Liver (tissue), 9 donors: ENCODE results near the gene EP400. TPM values are rescaled to one million over a fixed set of nuclear protein-coding genes. Genes with fewer than 3 reads are reported as not detected.
A peak's percentile ranks its signal among the peaks of the same experiment; 100 is the strongest.

Experiments
- DNase-seq: peaks from one replicate; pipeline ENCODE4 v3.0.0-alpha.2; 2017; ENCODE audit warnings: low spot score
- H3K27ac ChIP-seq, 2 donors: one replicate each; pipeline ENCODE4 v1.7.0; 2013; ENCODE audit warnings: inconsistent platforms in 2 of 2, low read length in 2 of 2, control low read depth in 1 of 2, low read depth in 1 of 2, mild to moderate bottlenecking in 1 of 2
- H3K27me3 ChIP-seq, 4 donors: one replicate each; pipeline versions ENCODE4 v1.6.1 to v1.7.0; 2013; ENCODE audit warnings: low read length in 3 of 4, inconsistent platforms in 1 of 4, mild to moderate bottlenecking in 1 of 4, moderate library complexity in 1 of 4; ENCODE audit not compliant: control insufficient read depth in 4 of 4, insufficient read depth in 4 of 4
- H3K36me3 ChIP-seq, 4 donors: one replicate each; pipeline versions ENCODE4 v1.6.1 to v1.7.0; 2013; ENCODE audit warnings: low read length in 3 of 4, mild to moderate bottlenecking in 3 of 4, low read depth in 1 of 4, moderate library complexity in 1 of 4; ENCODE audit not compliant: control insufficient read depth in 4 of 4, insufficient read depth in 3 of 4
- H3K4me1 ChIP-seq, 4 donors: one replicate each; pipeline versions ENCODE4 v1.6.1 to v1.7.0; 2013; ENCODE audit warnings: low read length in 3 of 4, mild to moderate bottlenecking in 3 of 4, moderate library complexity in 1 of 4; ENCODE audit not compliant: control insufficient read depth in 4 of 4, insufficient read depth in 4 of 4
- H3K4me3 ChIP-seq, 3 donors: one replicate each; pipeline versions ENCODE4 v1.6.1 to v1.7.0; 2013; ENCODE audit warnings: low read length in 3 of 3, control low read depth in 1 of 3, low read depth in 1 of 3, mild to moderate bottlenecking in 1 of 3
- H3K9ac ChIP-seq, 2 donors: one replicate each; pipeline ENCODE4 v1.7.0; 2013; ENCODE audit warnings: low read length in 2 of 2, mild to moderate bottlenecking in 2 of 2, moderate library complexity in 2 of 2, control low read depth in 1 of 2, low read depth in 1 of 2
- H3K9me3 ChIP-seq, 4 donors: one replicate each; pipeline versions ENCODE4 v1.6.1 to v1.7.0; 2013; ENCODE audit warnings: low read length in 3 of 4; ENCODE audit not compliant: control insufficient read depth in 4 of 4
- CTCF ChIP-seq: fragments of 150-350 bp; IDR thresholded peaks from 2 replicates; pipeline ENCODE4 v1.5.1; 2017; ENCODE audit warnings: improper control_type of control experiment, low read depth, low read length; ENCODE audit not compliant: missing input control
- EGR1 ChIP-seq, 2 donors: IDR thresholded peaks; 2 replicates each; pipeline ENCODE4 v1.6.1; 2016 to 2018; ENCODE audit warnings: antibody characterized with exemption in 2 of 2, low read depth in 2 of 2
- FOXA1 ChIP-seq: IDR thresholded peaks from 2 replicates; pipeline ENCODE4 v1.6.1; 2016; ENCODE audit warnings: antibody characterized with exemption
- FOXA2 ChIP-seq: IDR thresholded peaks from 2 replicates; pipeline ENCODE4 v1.6.1; 2016; ENCODE audit warnings: antibody characterized with exemption
- GABPA ChIP-seq, 2 donors: IDR thresholded peaks in 1 of 2; conservative IDR thresholded peaks in 1 of 2; 2 replicates each; pipeline ENCODE4 v1.6.1; 2016; ENCODE audit warnings: antibody characterized with exemption in 2 of 2, mild to moderate bottlenecking in 1 of 2, moderate library complexity in 1 of 2
- HNF4A ChIP-seq, 2 donors: conservative IDR thresholded peaks; 2 replicates each; pipeline ENCODE4 v1.6.1; 2016; ENCODE audit warnings: antibody characterized with exemption in 2 of 2, mild to moderate bottlenecking in 2 of 2
- HNF4G ChIP-seq: IDR thresholded peaks from 2 replicates; pipeline ENCODE4 v1.6.1; 2016; ENCODE audit warnings: antibody characterized with exemption
- JUND ChIP-seq, 2 donors: IDR thresholded peaks; 2 replicates each; pipeline ENCODE4 v1.6.1; 2016; ENCODE audit warnings: antibody characterized with exemption in 2 of 2
- NR2F2 ChIP-seq: IDR thresholded peaks from 2 replicates; pipeline ENCODE4 v1.6.1; 2016; ENCODE audit warnings: antibody characterized with exemption
- RAD21 ChIP-seq, 2 donors: IDR thresholded peaks; 2 replicates each; pipeline ENCODE4 v1.6.1; 2016; ENCODE audit warnings: antibody characterized with exemption in 2 of 2, mild to moderate bottlenecking in 2 of 2
- RXRA ChIP-seq, 2 donors: IDR thresholded peaks; 2 replicates each; pipeline ENCODE4 v1.6.1; 2017 to 2018; ENCODE audit warnings: antibody characterized with exemption in 2 of 2, mild to moderate bottlenecking in 1 of 2
- SP1 ChIP-seq: IDR thresholded peaks from 2 replicates; pipeline ENCODE4 v1.6.1; 2018; ENCODE audit warnings: antibody characterized with exemption, mild to moderate bottlenecking
- TAF1 ChIP-seq: conservative IDR thresholded peaks from 2 replicates; pipeline ENCODE4 v1.6.1; 2016; ENCODE audit warnings: antibody characterized with exemption, mild to moderate bottlenecking
- YY1 ChIP-seq: IDR thresholded peaks from 2 replicates; pipeline ENCODE4 v1.6.1; 2016; ENCODE audit warnings: antibody characterized with exemption, mild to moderate bottlenecking
- ZBTB33 ChIP-seq: IDR thresholded peaks from 2 replicates; pipeline ENCODE4 v1.6.1; 2016; ENCODE audit warnings: antibody characterized with exemption
- WGBS: extraction: QIAGEN DNeasy Blood & Tissue Kit; methylation state at CpG from one replicate; pipeline ENCODE4 v1.1.7; 2013; 5-methylcytosine and 5-hydroxymethylcytosine counted together
- polyA plus RNA-seq, 2 donors: library from polyadenylated mRNA; stranded (reverse) in 1 of 2; unstranded in 1 of 2; fragments of 200-250 nt in 1 of 2; fragments of >200 nt in 1 of 2; fragmentation: Nextera tagmentation in 1 of 2; extraction: Ambion mirVana in 1 of 2; gene quantifications; one replicate each; pipeline versions ENCODE4 v1.2.1 to v1.2.3, GENCODE V29; 2013 to 2015
- total RNA-seq, 2 donors: library from RNA; depleted of rRNA; stranded (reverse); fragments of >200 nt; gene quantifications; one replicate each; pipeline ENCODE4 v1.2.3, GENCODE V29; 2014
- TF ChIP-seq, protein P1 (sequence below): IDR thresholded peaks from 2 replicates; pipeline ENCODE4 v1.6.1; 2016; ENCODE audit warnings: antibody characterized with exemption
- TF ChIP-seq, protein P2 (sequence below): IDR thresholded peaks from 2 replicates; pipeline ENCODE4 v1.6.1; 2016; ENCODE audit warnings: antibody characterized with exemption, mild to moderate bottlenecking
- TF ChIP-seq, protein P3 (sequence below): IDR thresholded peaks from 2 replicates; pipeline ENCODE4 v1.6.1; 2016; ENCODE audit warnings: antibody characterized with exemption
- donor health status: healthy.
- donor health status: healthy.
- donor health status: healthy.
- donor health status: healthy.
- donor health status: healthy.

Gene EP400
- total and polyA plus RNA-seq, 4 donors = 4.7 to 12.4 (median 7.1) TPM

DNA sequence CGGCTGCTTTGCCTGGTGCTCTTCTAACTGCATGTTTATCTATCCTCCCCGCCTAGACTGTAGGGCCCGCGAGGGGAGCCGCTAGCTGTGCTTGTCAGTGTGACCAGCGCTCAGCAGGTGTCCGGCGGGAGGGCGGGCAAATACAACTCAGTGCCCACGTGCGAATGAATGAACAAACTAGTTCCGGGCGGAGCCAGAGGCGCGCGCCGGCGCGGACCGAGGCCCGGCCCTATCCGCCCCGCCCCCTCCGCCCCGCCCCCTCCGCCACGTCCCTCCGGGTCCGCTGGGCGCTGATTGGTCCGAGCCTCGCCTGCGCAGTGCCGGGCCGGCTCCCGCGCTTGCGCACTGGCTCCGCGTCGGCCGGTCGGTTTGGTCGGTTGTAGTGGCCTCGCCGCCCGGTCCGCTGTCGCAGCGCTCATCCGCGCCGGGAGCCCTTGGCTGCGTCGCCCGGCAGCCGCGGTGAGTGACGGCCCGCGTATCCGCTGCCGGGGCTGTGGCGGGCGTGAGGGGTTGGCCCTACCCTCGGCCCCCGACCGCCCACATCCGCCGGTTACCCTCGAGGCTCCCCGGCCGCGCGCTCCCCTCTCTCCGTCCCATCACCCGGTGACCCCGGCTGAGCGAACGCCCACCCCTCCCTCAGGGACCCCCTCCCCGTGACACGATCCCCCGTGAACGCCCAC lies 134.3 kb downstream of the EP400 start:
- H3K9ac ChIP-seq = peak overlapping the region in 1 of 2 donors; percentile 59
- peak overlapping the region; percentile 57 to 94 for H3K27ac ChIP-seq
- H3K9me3 ChIP-seq = no peaks in the 10 kb centered on the region
- peak overlapping the region; percentile 69 to 81 (median 75) for H3K4me3 ChIP-seq
- peak; percentile 96 for DNase-seq
- H3K27me3 ChIP-seq = no peaks in the 10 kb centered on the region
- peaks cover 0 to 3% (median 2%) of the 10 kb centered on the region in 4 donors for H3K36me3 ChIP-seq
- H3K4me1 ChIP-seq = peaks cover 0 to 13% (median 5%) of the 10 kb centered on the region in 4 donors
- TF ChIP-seq HNF4G = no peak
- no peak for TF ChIP-seq NR2F2
- TF ChIP-seq RXRA (IDR thresholded peaks at IDR 0.05) = peak in 1 of 2 donors; percentile 13
- TF ChIP-seq, protein P1, sequence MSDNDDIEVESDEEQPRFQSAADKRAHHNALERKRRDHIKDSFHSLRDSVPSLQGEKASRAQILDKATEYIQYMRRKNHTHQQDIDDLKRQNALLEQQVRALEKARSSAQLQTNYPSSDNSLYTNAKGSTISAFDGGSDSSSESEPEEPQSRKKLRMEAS = peak; percentile 51
- TF ChIP-seq SP1 = peak; percentile 24
- WGBS = under 1% methylated on average over 84 of the region's 84 CpGs

DNA sequence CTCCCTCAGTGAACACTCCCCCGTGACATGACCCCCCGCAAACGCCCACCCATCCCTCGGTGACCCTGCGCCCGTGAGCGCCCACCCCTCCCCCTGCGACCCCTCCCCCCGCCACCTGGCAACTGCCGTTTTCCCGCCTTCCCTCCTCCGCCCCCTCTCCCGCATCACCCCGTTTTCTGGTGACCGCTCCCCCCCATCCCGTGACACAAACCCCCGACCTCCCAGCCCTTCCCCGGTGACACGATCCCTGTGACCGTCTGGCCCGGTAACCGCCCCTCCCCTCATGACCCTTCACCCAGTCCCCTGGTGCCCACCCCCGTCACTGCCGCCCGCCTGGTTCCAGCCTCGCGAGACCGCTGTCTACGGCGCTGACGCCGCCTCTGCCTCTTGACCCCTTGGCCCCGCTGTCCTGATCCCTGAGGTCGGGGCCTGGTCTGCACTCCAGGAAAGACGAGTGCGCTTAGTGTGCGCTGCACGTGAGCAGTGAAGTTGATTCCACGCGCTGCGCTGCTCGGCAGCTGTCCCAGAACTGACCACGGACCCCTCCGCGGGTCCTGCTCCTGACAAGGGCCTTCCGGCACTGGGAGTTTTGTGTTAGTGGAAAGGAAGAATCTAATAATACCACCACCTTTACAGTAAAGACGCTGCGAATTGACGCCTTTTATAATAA lies 135.0 kb downstream of the EP400 start:
- H3K27ac ChIP-seq = peak overlapping the region; percentile 57 to 94
- H3K9ac ChIP-seq = peak overlapping the region; percentile 55 to 59
- whole genome bisulfite sequencing = 3% methylated on average over 49 of the region's 49 CpGs
- no peaks in the 10 kb centered on the region for H3K27me3 ChIP-seq
- peaks cover 0 to 13% (median 5%) of the 10 kb centered on the region in 4 donors for H3K4me1 ChIP-seq
- TF ChIP-seq EGR1 (IDR thresholded peaks at IDR 0.05; ENCODE audit: low read depth in 2 of 2) = no peak
- peak; percentile 98 to 99 for TF ChIP-seq RXRA (IDR thresholded peaks at IDR 0.05)
- peak; percentile 97 for TF ChIP-seq NR2F2
- TF ChIP-seq HNF4G = no peak
- TF ChIP-seq, protein P1 = peak; percentile 59
- peak; percentile 44 for TF ChIP-seq YY1
- TF ChIP-seq, protein P2, sequence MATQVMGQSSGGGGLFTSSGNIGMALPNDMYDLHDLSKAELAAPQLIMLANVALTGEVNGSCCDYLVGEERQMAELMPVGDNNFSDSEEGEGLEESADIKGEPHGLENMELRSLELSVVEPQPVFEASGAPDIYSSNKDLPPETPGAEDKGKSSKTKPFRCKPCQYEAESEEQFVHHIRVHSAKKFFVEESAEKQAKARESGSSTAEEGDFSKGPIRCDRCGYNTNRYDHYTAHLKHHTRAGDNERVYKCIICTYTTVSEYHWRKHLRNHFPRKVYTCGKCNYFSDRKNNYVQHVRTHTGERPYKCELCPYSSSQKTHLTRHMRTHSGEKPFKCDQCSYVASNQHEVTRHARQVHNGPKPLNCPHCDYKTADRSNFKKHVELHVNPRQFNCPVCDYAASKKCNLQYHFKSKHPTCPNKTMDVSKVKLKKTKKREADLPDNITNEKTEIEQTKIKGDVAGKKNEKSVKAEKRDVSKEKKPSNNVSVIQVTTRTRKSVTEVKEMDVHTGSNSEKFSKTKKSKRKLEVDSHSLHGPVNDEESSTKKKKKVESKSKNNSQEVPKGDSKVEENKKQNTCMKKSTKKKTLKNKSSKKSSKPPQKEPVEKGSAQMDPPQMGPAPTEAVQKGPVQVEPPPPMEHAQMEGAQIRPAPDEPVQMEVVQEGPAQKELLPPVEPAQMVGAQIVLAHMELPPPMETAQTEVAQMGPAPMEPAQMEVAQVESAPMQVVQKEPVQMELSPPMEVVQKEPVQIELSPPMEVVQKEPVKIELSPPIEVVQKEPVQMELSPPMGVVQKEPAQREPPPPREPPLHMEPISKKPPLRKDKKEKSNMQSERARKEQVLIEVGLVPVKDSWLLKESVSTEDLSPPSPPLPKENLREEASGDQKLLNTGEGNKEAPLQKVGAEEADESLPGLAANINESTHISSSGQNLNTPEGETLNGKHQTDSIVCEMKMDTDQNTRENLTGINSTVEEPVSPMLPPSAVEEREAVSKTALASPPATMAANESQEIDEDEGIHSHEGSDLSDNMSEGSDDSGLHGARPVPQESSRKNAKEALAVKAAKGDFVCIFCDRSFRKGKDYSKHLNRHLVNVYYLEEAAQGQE = no peak
- no peak for TF ChIP-seq JUND (IDR thresholded peaks at IDR 0.05)
- TF ChIP-seq HNF4A (conservative IDR thresholded peaks at IDR 0.05) = peak; percentile 64 to 74
- no peak for TF ChIP-seq FOXA2
- TF ChIP-seq FOXA1 = no peak
- TF ChIP-seq, protein P3, sequence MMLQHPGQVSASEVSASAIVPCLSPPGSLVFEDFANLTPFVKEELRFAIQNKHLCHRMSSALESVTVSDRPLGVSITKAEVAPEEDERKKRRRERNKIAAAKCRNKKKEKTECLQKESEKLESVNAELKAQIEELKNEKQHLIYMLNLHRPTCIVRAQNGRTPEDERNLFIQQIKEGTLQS = no peak
- TF ChIP-seq RAD21 (IDR thresholded peaks at IDR 0.05) = no peak
- peak; percentile 86 for TF ChIP-seq SP1
- TF ChIP-seq GABPA (IDR thresholded peaks at IDR 0.05 in 1 of 2, conservative IDR thresholded peaks at IDR 0.05 in 1 of 2) = peak in 1 of 2 donors; percentile 58
- TF ChIP-seq TAF1 = no peak
- TF ChIP-seq CTCF = no peak
- TF ChIP-seq ZBTB33 = peak; percentile 99
- DNase-seq = peak; percentile 79
- H3K9me3 ChIP-seq = no peaks in the 10 kb centered on the region
- peak overlapping the region; percentile 62 to 81 (median 75) for H3K4me3 ChIP-seq
- peaks cover 0 to 2% (median under 1%) of the 10 kb centered on the region in 4 donors for H3K36me3 ChIP-seq
